ENCODE measurements around the gene IL19. TPM values are rescaled to one million over a fixed set of nuclear protein-coding genes. Genes with fewer than 3 reads are reported as not detected.

Gene IL19
- total RNA-seq, 1 donor from 2014 or later, result not detected

DNA sequence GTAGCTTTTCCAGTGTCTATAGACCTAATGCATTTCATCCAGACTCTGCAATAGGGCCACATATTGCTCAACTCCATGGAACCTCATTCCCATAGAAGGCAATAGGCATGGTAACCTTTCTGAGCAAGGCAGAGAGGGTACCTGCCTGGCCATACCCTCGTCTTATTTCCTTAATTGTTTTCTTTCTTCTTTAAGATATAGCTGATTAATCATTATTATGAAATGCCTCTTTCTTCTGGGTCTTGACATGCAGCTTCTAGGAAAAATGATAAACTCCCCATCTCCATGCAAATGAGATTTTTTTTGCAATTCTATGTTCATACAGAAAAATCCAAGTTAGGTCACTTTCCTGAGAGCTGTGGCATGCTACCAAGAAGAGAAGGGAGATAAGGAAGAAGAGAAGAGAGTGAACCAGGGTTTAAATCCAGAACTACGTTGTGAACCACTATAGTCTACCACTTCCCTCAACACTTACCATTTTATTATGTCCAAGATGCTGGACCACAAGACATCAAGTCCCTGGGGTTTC, 61.8 kb downstream of the IL19 start:
- TF ChIP-seq CTCF (IDR thresholded peaks at IDR 0.05), result no peak
- H3K4me1 ChIP-seq, result no peaks in the 10 kb centered on the region
- no peaks in the 10 kb centered on the region for H3K9me3 ChIP-seq
- H3K27me3 ChIP-seq, result no peaks in the 10 kb centered on the region
- H3K27ac ChIP-seq, result no peak overlapping the region
- DNase-seq (ENCODE audit: low spot score in 2 of 2), result no peak
- intact Hi-C loops (cut with DNase I), result no loop called here
- H3K4me3 ChIP-seq, result no peak overlapping the region
- no peaks in the 10 kb centered on the region for H3K36me3 ChIP-seq

DNA sequence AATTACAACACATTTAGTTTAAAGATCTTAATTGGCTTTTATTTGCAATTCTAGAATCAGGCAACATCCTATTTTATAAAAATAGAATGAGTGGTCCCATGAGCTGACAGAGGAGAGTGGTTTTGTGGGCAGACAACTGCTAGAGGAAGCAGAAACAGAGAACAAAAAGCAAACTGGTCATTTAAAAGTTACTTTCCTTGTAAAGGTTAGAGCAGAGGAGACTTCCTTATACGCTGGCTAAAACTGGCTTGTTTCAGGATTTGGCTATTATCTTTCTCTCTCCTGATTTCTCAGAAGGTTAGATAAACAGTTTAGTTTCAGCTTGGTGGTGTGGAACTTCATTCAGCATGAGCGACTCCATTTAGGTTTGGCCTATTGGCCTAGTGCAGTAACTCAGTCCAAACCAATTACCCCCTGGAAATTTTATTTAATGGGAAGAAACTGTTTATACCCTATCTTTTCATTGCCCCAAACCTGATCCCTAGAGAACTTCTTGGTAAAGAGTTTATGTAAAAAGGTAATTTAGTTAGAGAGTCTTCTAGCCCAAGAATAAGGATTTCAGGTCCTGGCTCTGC, 62.6 kb downstream of the IL19 start:
- DNase-seq (ENCODE audit: low spot score in 2 of 2), result no peak
- intact Hi-C loops (cut with DNase I), result no loop called here
- H3K36me3 ChIP-seq, result no peaks in the 10 kb centered on the region
- no peak for TF ChIP-seq CTCF (IDR thresholded peaks at IDR 0.05)
- H3K27ac ChIP-seq, result no peak overlapping the region
- H3K27me3 ChIP-seq, result no peaks in the 10 kb centered on the region
- no peak overlapping the region for H3K4me3 ChIP-seq
- H3K9me3 ChIP-seq, result no peaks in the 10 kb centered on the region
- no peaks in the 10 kb centered on the region for H3K4me1 ChIP-seq

GRCh38 chr1:206833801-206834200, 63.2 kb downstream of the IL19 start:
- no peak overlapping the region for H3K27ac ChIP-seq
- intact Hi-C loops (cut with DNase I), result no loop called here
- no peaks in the 10 kb centered on the region for H3K4me1 ChIP-seq
- no peaks in the 10 kb centered on the region for H3K27me3 ChIP-seq
- no peak overlapping the region for H3K4me3 ChIP-seq
- no peak for TF ChIP-seq CTCF (IDR thresholded peaks at IDR 0.05)
- H3K9me3 ChIP-seq, result no peaks in the 10 kb centered on the region
- H3K36me3 ChIP-seq, result no peaks in the 10 kb centered on the region
- no peak for DNase-seq (ENCODE audit: low spot score in 2 of 2)

- Histone ChIP-seq H3K27me3 (no peaks in the 10 kb centered on the region), H3K36me3 (no peaks in the 10 kb centered on the region), H3K4me3 (no peak overlapping the region), H3K27ac (no peak overlapping the region), H3K4me1 (no peaks in the 10 kb centered on the region), H3K9me3 (no peaks in the 10 kb centered on the region)
- intact Hi-C loops (cut with DNase I), result no loop called here
- no peak for DNase-seq (ENCODE audit: low spot score in 2 of 2)
- no peak for TF ChIP-seq CTCF (IDR thresholded peaks at IDR 0.05)
Measured at GRCh38 chr1:206834217-206834616, 63.6 kb downstream of the IL19 start.

GRCh38 chr1:206834711-206835110, 64.1 kb downstream of the IL19 start:
- Histone ChIP-seq H3K4me3 (no peak overlapping the region), H3K9me3 (no peaks in the 10 kb centered on the region), H3K4me1 (no peaks in the 10 kb centered on the region), H3K27ac (no peak overlapping the region), H3K36me3 (no peaks in the 10 kb centered on the region), H3K27me3 (no peaks in the 10 kb centered on the region)
- no peak for DNase-seq (ENCODE audit: low spot score in 2 of 2)
- no peak for TF ChIP-seq CTCF (IDR thresholded peaks at IDR 0.05)
- intact Hi-C loops (cut with DNase I), result no loop called here

DNA sequence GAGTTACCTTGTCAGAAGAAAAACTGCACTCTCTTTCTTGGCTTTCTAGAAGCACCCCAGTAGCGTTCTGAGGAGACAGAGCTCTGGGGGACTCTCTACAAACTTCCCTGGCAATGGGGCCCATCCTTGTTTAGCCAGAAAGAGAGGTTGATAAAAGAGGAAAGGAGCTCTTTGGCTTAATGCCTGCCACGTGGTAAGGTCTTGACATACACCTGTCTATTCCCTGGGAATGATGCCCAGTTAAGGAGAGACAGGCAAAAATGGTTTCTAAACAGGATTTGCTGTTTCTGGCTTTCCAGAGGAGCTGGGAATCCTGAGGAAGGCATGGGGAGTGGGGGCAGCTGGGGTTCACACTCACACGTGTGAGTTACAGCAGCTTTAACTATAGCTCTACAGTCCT, 64.6 kb downstream of the IL19 start:
- Histone ChIP-seq H3K27ac (no peak overlapping the region), H3K9me3 (no peaks in the 10 kb centered on the region), H3K4me1 (no peaks in the 10 kb centered on the region), H3K4me3 (no peak overlapping the region), H3K27me3 (no peaks in the 10 kb centered on the region), H3K36me3 (no peaks in the 10 kb centered on the region)
- intact Hi-C loops (cut with DNase I), result no loop called here
- no peak for TF ChIP-seq CTCF (IDR thresholded peaks at IDR 0.05)
- no peak for DNase-seq (ENCODE audit: low spot score in 2 of 2)

Data from ascending aorta (tissue), 2 donors.